NCI-H82 (cell line): ENCODE results near the gene RPA3.

Source experiments
- DNase-seq: peaks from one replicate; lab custom pipeline; 2025; lab: John Stamatoyannopoulos, UW

The RPA3 gene

GRCh38 chr7:7718492-7718891 lies at the start of gene RPA3:
TSS of gene RPA3 (minus strand) at chr7:7718607. CDS start at chr7:7640418, 78,189 bp downstream.
- peak; percentile 18 for DNase-seq

- DNase-seq = no peak
Observed at GRCh38 chr7:7766671-7767070, 48.3 kb upstream of the RPA3 start.

- no peak for DNase-seq
Observed at GRCh38 chr7:7765422-7765821, 47.0 kb upstream of the RPA3 start.

- no peak for DNase-seq
Observed at GRCh38 chr7:7764520-7765396, 46.4 kb upstream of the RPA3 start.

GRCh38 chr7:7761974-7762779 lies 43.8 kb upstream of the RPA3 start:
- DNase-seq = no peak

GRCh38 chr7:7761340-7761973 lies 43.0 kb upstream of the RPA3 start:
- peak; percentile 40 for DNase-seq

- no peak for DNase-seq
Observed at GRCh38 chr7:7757576-7757975, 39.2 kb upstream of the RPA3 start.

- peak; percentile 17 for DNase-seq
Observed at GRCh38 chr7:7756577-7756976, 38.2 kb upstream of the RPA3 start.

- DNase-seq = no peak
Observed at GRCh38 chr7:7751243-7752092, 33.1 kb upstream of the RPA3 start.

- no peak for DNase-seq
Observed at GRCh38 chr7:7750571-7751242, 32.3 kb upstream of the RPA3 start.

GRCh38 chr7:7746458-7746857 lies 28.1 kb upstream of the RPA3 start:
- no peak for DNase-seq

- no peak for DNase-seq
Observed at GRCh38 chr7:7745966-7746365, 27.6 kb upstream of the RPA3 start.

- no peak for DNase-seq
Observed at GRCh38 chr7:7745258-7745657, 26.9 kb upstream of the RPA3 start.

GRCh38 chr7:7742223-7742622 lies 23.8 kb upstream of the RPA3 start:
- no peak for DNase-seq

- no peak for DNase-seq
Observed at GRCh38 chr7:7740037-7740355, 21.6 kb upstream of the RPA3 start.

- no peak for DNase-seq
Observed at GRCh38 chr7:7739204-7740036, 21.0 kb upstream of the RPA3 start.

- peak; percentile 43 for DNase-seq
Observed at GRCh38 chr7:7738622-7739021, 20.2 kb upstream of the RPA3 start.

- DNase-seq = no peak
Observed at GRCh38 chr7:7738177-7738576, 19.8 kb upstream of the RPA3 start.

- no peak for DNase-seq
Observed at GRCh38 chr7:7737674-7738073, 19.3 kb upstream of the RPA3 start.

- DNase-seq = peak; percentile 54
Observed at GRCh38 chr7:7736671-7737070, 18.3 kb upstream of the RPA3 start.
